K562 (cell line): Measurements from ENCODE around the gene GTPBP8. TPM values are rescaled to one million over a fixed set of nuclear protein-coding genes. Genes with fewer than 3 reads are reported as not detected.

Experiments
- ARNT ChIP-seq, 2 experiments: fragments of 450-650 bp; IDR thresholded peaks; 2 replicates each; pipeline ENCODE4 v1.6.1; 2016; ENCODE audit warnings: mild to moderate bottlenecking in 1 of 2
- CREBBP ChIP-seq: IDR thresholded peaks from one replicate; pipeline ENCODE4 v1.6.1; 2012; ENCODE audit warnings: low read depth, mild to moderate bottlenecking, control low read depth, inconsistent platforms, low read length
- HNRNPUL1 ChIP-seq: fragments of 200-400 bp; formaldehyde crosslinking; IDR thresholded peaks from 2 replicates; pipeline ENCODE4 v1.6.1; 2017; ENCODE audit warnings: low read length
- KDM5B ChIP-seq: fragments of 200-600 bp; sonication (generic); IDR thresholded peaks from 2 replicates; pipeline ENCODE4 v1.6.1; 2012; ENCODE audit warnings: low read depth, mild to moderate bottlenecking, moderate library complexity, low read length, control low read depth, inconsistent platforms; ENCODE audit not compliant: insufficient replicate concordance
- KHSRP ChIP-seq: fragments of 450-650 bp; IDR thresholded peaks from 2 replicates; pipeline ENCODE4 v1.6.1; 2017
- LEF1 ChIP-seq: fragments of 450-650 bp; IDR thresholded peaks from 2 replicates; pipeline ENCODE4 v1.6.1; 2016; ENCODE audit warnings: mild to moderate bottlenecking
- MAZ ChIP-seq, 2 experiments: fragments of 450-650 bp in 1 of 2; sonication (generic) in 1 of 2; formaldehyde crosslinking; IDR thresholded peaks in 1 of 2; conservative IDR thresholded peaks in 1 of 2; 2 replicates each; pipeline versions ENCODE4 v1.4.0 to v1.5.0; 2020; ENCODE audit warnings: mild to moderate bottlenecking in 1 of 2, missing genetic modification reagents in 1 of 2
- NBN ChIP-seq: fragments of 450-650 bp; IDR thresholded peaks from 2 replicates; pipeline ENCODE4 v1.6.1; 2016; ENCODE audit warnings: low read depth, mild to moderate bottlenecking
- NCOA2 ChIP-seq, 2 experiments: fragments of 450-650 bp; IDR thresholded peaks; 2 replicates each; pipeline ENCODE4 v1.6.1; 2018; ENCODE audit warnings: mild to moderate bottlenecking in 2 of 2, moderate library complexity in 1 of 2; ENCODE audit not compliant: partially characterized antibody in 2 of 2
- OTX1 ChIP-seq: fragments of 450-650 bp; formaldehyde crosslinking; IDR thresholded peaks from 2 replicates; pipeline ENCODE4 v1.4.0; 2022; ENCODE audit warnings: mild to moderate bottlenecking
- POLR2AphosphoS5 ChIP-seq: IDR thresholded peaks from 2 replicates; pipeline ENCODE4 v1.6.1; 2011; ENCODE audit warnings: mild to moderate bottlenecking, low read depth, low read length, moderate library complexity; ENCODE audit not compliant: control insufficient read depth, insufficient read depth
- SP2 ChIP-seq: IDR thresholded peaks from 2 replicates; pipeline ENCODE4 v1.6.1; 2011; ENCODE audit warnings: mild to moderate bottlenecking, low read depth, low read length, moderate library complexity; ENCODE audit not compliant: poor library complexity, severe bottlenecking; ENCODE audit errors: extremely low read depth
- TGIF2 ChIP-seq: sonication (generic); formaldehyde crosslinking; IDR thresholded peaks from 2 replicates; pipeline ENCODE4 v1.8.1; 2022; ENCODE audit warnings: mild to moderate bottlenecking, missing genetic modification reagents, moderate library complexity
- WHSC1 ChIP-seq: IDR thresholded peaks from one replicate; pipeline ENCODE4 v1.6.1; 2012; ENCODE audit warnings: low read length, control low read depth, inconsistent platforms
- ZKSCAN8 ChIP-seq: fragments of 200-800 bp; sonication (Bioruptor generic); IDR thresholded peaks from 2 replicates; pipeline ENCODE4 v1.6.1; 2016; ENCODE audit warnings: missing genetic modification characterization, missing compliant biosample characterization
- ZNF717 ChIP-seq: fragments of 250-450 bp; sonication (Bioruptor Pico); IDR thresholded peaks from 2 replicates; pipeline ENCODE4 v1.5.0; 2021
- ZNF780A ChIP-seq: fragments of 250-450 bp; sonication (Bioruptor Pico); IDR thresholded peaks from 2 replicates; pipeline ENCODE4 v1.5.0; 2021; ENCODE audit warnings: mild to moderate bottlenecking
- polyA plus RNA-seq, 8 experiments: library from polyadenylated mRNA; depleted of rRNA in 4 of 8; stranded (reverse) in 5 of 8; unstranded in 3 of 8; fragments of >200 nt; fragmentation: Nextera tagmentation in 2 of 8; fragmentation: Illumina TruSeq in 1 of 8; extraction: Ambion mirVana in 2 of 8; extraction: Trizol in 1 of 8; gene quantifications; 2 replicates each; pipeline versions ENCODE4 v1.2.1 to v1.2.3, GENCODE V29; 2011 to 2014; ENCODE audit warnings: inconsistent platforms in 1 of 8, missing spikeins in 1 of 8
- total RNA-seq, 7 experiments: library from RNA; depleted of rRNA in 6 of 7; stranded (reverse); fragments of >200 nt in 6 of 7; fragmentation: Illumina TruSeq in 2 of 7; extraction: Trizol in 2 of 7; gene quantifications; 2 replicates each; pipeline versions ENCODE4 v1.2.1 to v1.2.3, GENCODE V29; 2011 to 2021; ENCODE audit warnings: low replicate concordance in 1 of 7
- TF ChIP-seq, protein P1 (sequence below): fragments of 450-650 bp; formaldehyde crosslinking; IDR thresholded peaks from 2 replicates; pipeline ENCODE4 v1.4.0; 2020; ENCODE audit warnings: mild to moderate bottlenecking, mixed read lengths
- TF ChIP-seq, protein P2 (sequence below): fragments of 250-450 bp; sonication (Bioruptor Pico); IDR thresholded peaks from 2 replicates; pipeline ENCODE4 v1.5.1; 2021; ENCODE audit warnings: mild to moderate bottlenecking
- TF ChIP-seq, protein P3 (sequence below): fragments of 450-650 bp; IDR thresholded peaks from 2 replicates; pipeline ENCODE4 v1.6.1; 2018; ENCODE audit not compliant: partially characterized antibody

The GTPBP8 gene
- total and polyA plus RNA-seq, 9 of the 15 experiments (the other 6 are each of a cell fraction or from before 2014, with no cell fraction given), result 14.0 to 33.3 (median 20.8) TPM

DNA sequence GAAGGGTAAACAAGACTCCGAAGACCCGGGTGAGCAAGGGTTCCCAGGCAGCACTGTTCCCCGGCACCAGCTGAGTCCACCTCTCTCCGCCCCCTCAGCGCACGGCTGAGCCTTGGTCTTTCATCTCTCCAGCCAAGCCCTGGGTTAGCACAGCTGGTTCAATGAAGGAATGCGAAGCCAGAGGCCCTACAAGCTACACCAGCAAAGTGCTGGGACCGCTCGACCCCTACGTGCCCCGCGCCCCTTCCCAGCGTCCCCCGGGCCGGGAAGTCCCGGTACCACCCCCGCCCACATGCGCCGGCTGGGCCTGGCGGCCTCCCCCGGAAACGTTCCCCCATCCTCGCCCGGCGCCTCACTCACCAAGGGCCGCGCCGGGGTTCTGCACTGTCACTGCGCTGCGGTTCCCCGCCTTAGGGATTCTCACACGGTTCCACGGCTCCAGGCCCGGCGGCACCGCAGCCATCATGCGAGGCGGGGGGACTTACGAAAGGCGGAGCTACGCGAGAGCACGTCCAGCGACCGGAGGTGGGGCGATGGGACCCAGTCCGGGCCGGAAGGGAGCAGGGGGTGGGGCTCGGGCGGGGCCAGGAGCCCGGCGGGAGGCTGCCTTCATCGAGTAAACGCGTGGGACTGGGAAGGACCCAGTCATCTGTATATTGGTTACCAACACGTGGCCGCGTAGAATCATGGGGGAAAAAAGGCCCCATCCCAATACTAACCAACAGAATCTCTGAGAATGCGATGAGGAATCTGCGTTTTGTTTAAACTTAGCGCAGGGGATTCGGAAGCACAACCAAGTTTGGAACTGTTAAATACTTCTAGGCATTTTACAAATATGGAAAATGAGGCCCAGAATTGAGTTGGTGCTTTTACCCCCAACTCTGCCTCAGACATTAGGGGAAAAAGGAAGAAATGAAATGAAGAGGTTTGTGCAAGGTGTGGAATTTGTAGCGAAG is 28.7 kb downstream of the GTPBP8 start (continued):
- TF ChIP-seq TGIF2 (CRISPR knock-in tag) (no peak), MAZ (CRISPR knock-in tag; conservative IDR thresholded peaks at IDR 0.05 in 1 of 2, IDR thresholded peaks at IDR 0.05 in 1 of 2) (peak; percentile 77 to 85), ZNF780A (CRISPR knock-in tag) (no peak), KHSRP (no peak), ZNF717 (CRISPR knock-in tag) (no peak), CREBBP (no peak), WHSC1 (no peak), HNRNPUL1 (no peak), LEF1 (no peak), SP2 (no peak), ZKSCAN8 (CRISPR knock-in tag) (no peak), OTX1 (CRISPR knock-in tag) (no peak), NCOA2 (IDR thresholded peaks at IDR 0.05; ENCODE audit: partially characterized antibody in 2 of 2) (no peak), KDM5B (no peak), ARNT (IDR thresholded peaks at IDR 0.05) (no peak), NBN (no peak), POLR2AphosphoS5 (peak; percentile 49; the same call in 1 of the 2 replicates)
- TF ChIP-seq, protein P1, sequence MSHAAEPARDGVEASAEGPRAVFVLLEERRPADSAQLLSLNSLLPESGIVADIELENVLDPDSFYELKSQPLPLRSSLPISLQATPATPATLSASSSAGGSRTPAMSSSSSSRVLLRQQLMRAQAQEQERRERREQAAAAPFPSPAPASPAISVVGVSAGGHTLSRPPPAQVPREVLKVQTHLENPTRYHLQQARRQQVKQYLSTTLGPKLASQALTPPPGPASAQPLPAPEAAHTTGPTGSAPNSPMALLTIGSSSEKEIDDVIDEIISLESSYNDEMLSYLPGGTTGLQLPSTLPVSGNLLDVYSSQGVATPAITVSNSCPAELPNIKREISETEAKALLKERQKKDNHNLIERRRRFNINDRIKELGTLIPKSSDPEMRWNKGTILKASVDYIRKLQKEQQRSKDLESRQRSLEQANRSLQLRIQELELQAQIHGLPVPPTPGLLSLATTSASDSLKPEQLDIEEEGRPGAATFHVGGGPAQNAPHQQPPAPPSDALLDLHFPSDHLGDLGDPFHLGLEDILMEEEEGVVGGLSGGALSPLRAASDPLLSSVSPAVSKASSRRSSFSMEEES, result no peak
- TF ChIP-seq, protein P2, sequence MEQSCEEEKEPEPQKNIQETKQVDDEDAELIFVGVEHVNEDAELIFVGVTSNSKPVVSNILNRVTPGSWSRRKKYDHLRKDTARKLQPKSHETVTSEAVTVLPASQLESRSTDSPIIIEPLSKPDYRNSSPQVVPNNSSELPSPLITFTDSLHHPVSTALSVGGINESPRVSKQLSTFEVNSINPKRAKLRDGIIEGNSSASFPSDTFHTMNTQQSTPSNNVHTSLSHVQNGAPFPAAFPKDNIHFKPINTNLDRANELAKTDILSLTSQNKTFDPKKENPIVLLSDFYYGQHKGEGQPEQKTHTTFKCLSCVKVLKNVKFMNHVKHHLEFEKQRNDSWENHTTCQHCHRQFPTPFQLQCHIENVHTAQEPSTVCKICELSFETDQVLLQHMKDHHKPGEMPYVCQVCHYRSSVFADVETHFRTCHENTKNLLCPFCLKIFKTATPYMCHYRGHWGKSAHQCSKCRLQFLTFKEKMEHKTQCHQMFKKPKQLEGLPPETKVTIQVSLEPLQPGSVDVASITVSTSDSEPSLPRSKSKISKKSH, result no peak
- TF ChIP-seq, protein P3, sequence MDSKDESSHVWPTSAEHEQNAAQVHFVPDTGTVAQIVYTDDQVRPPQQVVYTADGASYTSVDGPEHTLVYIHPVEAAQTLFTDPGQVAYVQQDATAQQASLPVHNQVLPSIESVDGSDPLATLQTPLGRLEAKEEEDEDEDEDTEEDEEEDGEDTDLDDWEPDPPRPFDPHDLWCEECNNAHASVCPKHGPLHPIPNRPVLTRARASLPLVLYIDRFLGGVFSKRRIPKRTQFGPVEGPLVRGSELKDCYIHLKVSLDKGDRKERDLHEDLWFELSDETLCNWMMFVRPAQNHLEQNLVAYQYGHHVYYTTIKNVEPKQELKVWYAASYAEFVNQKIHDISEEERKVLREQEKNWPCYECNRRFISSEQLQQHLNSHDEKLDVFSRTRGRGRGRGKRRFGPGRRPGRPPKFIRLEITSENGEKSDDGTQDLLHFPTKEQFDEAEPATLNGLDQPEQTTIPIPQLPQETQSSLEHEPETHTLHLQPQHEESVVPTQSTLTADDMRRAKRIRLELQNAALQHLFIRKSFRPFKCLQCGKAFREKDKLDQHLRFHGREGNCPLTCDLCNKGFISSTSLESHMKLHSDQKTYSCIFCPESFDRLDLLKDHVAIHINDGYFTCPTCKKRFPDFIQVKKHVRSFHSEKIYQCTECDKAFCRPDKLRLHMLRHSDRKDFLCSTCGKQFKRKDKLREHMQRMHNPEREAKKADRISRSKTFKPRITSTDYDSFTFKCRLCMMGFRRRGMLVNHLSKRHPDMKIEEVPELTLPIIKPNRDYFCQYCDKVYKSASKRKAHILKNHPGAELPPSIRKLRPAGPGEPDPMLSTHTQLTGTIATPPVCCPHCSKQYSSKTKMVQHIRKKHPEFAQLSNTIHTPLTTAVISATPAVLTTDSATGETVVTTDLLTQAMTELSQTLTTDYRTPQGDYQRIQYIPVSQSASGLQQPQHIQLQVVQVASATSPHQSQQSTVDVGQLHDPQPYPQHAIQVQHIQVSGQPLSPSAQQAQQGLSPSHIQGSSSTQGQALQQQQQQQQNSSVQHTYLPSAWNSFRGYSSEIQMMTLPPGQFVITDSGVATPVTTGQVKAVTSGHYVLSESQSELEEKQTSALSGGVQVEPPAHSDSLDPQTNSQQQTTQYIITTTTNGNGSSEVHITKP, result peak; percentile 53
